Transverse colon (tissue), 4 donors: ENCODE results near the gene MRPL52. TPM values are rescaled to one million over a fixed set of nuclear protein-coding genes. Genes with fewer than 3 reads are reported as not detected.

Source experiments
- DNase-seq: peaks from one replicate; pipeline ENCODE4 v3.0.0-alpha.2; 2019
- H3K27ac ChIP-seq, 4 donors: fragments of 200-600 bp; sonication (generic); 2 replicates each; pipeline ENCODE4 v1.5.1; 2016 to 2018; ENCODE audit warnings: inconsistent platforms in 4 of 4
- H3K27me3 ChIP-seq: fragments of 200-600 bp; sonication (generic); 2 replicates; pipeline ENCODE4 v1.5.1; 2017; ENCODE audit warnings: inconsistent platforms
- H3K36me3 ChIP-seq, 4 donors: fragments of 200-600 bp; sonication (generic); 2 replicates each; pipeline ENCODE4 v1.5.1; 2017 to 2019; ENCODE audit warnings: inconsistent platforms in 4 of 4
- H3K4me1 ChIP-seq, 4 donors: fragments of 200-600 bp; sonication (generic); 2 replicates each; pipeline ENCODE4 v1.5.1; 2017 to 2020; ENCODE audit warnings: inconsistent platforms in 4 of 4
- H3K4me3 ChIP-seq, 4 donors: fragments of 200-600 bp; sonication (generic); 1 replicate in 1 of 4; 2 replicates in 3 of 4; pipeline versions ENCODE4 v1.5.1 to v1.6.1; 2017 to 2019; ENCODE audit warnings: inconsistent platforms in 4 of 4
- H3K9me3 ChIP-seq, 2 donors: fragments of 200-600 bp; sonication (generic); 2 replicates each; pipeline ENCODE4 v1.5.1; 2017 to 2019; ENCODE audit warnings: inconsistent platforms in 2 of 2
- EP300 ChIP-seq: sonication (generic); formaldehyde crosslinking; IDR thresholded peaks from one replicate; pipeline ENCODE4 v1.6.1; 2017; ENCODE audit warnings: antibody characterized with exemption, low read depth
- POLR2A ChIP-seq: fragments of 450-650 bp; IDR thresholded peaks from one replicate; pipeline ENCODE4 v1.6.1; 2016; ENCODE audit warnings: antibody characterized with exemption, mild to moderate bottlenecking, moderate library complexity
- POLR2AphosphoS5 ChIP-seq, 3 donors: sonication (generic); formaldehyde crosslinking; IDR thresholded peaks; one replicate each; pipeline ENCODE4 v1.6.1; 2016; ENCODE audit warnings: antibody characterized with exemption in 3 of 3
- WGBS, 2 donors: methylation state at CpG; one replicate each; pipeline ENCODE4 v1.1.5; 2018; ENCODE audit warnings: low coverage in 1 of 2; 5-methylcytosine and 5-hydroxymethylcytosine counted together
- in situ Hi-C, 4 donors: fragments of 200-750 bp; cut with MboI; loops; one replicate each; pipeline versions ENCODE4 v1.15.0 to v1.15.1; 2017; ENCODE audit warnings: low sequenced_read_pairs in 3 of 4, low pct_ligation_motif_present in 1 of 4, low pct_unique_long_range_greater_than_20kb in 1 of 4
- intact Hi-C: fragments of 100-400 bp; cut with DNase I; formaldehyde crosslinking; loops from one replicate; pipeline ENCODE4 v1.15.1; 2023; ENCODE audit warnings: low total_unique reads
- total RNA-seq, 4 donors: library from RNA; depleted of rRNA; stranded (reverse); fragments of >200 nt; gene quantifications; one replicate each; pipeline ENCODE4 v1.1.0, GENCODE V29; 2016
- TF ChIP-seq, protein P1 (sequence below), 5 experiments: fragments of 200-600 bp in 3 of 5; fragments of 450-650 bp in 2 of 5; sonication (generic) in 3 of 5; IDR thresholded peaks; 1 replicate in 2 of 5; 2 replicates in 3 of 5; pipeline ENCODE4 v1.5.1; 2016 to 2017; ENCODE audit warnings: antibody characterized with exemption in 5 of 5, inconsistent platforms in 3 of 5, mild to moderate bottlenecking in 2 of 5, moderate library complexity in 1 of 5

MRPL52 gene
- total RNA-seq, 4 donors from 2014 or later, result 7.5 to 44.3 (median 23.8) TPM; not detected in 1

DNA sequence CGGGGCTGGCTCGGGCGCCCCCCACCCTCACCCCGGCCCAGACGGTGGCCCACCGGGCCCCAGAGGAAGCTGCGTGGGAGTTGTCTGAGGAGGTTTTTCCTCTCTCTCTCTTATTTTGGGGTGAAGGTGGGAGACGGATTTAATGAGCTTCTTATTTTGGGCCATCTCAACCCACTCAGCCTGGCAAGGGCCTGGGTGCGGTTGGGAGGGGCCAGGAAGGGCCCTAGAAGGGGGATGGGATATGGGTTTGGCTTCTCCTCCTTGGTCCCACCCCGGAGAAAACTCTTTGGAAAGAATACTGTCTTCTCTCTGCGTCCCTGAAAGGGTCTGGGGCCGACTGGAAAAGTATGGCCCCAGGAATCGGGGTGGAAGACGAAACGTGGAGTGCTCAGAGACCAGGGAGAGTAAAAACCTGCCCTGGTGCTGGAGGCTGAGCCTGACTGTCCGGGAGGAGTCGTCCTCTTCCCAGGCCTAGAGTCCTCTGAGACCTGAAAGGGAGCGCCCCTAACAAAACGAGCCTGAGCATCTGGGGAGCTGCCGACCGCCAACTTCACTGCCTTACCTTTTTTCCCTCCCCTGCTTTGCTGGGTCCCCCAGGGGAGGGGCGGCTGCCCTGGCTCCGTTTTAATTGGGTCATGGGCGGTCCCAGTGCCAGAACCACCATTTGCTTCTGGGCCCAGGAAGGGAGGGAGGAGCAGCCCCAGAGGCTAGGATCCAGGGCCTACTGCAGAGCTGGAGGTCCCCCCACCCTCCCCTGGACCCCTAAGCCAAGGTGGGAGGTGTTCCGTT, 8.3 kb downstream of the MRPL52 start:
- WGBS, 2 donors, result 7 to 28% methylated on average over 8 to 25 of the region's 25 CpGs
- intact Hi-C loops, result loop anchor here (2.0 kb wide), 1 partner anchor 15 kb away; no protein-coding TSS in a partner anchor
- peak in 2 of 3 donors; percentile 16 to 30 for TF ChIP-seq POLR2AphosphoS5 (IDR thresholded peaks at IDR 0.05)
- TF ChIP-seq POLR2A, result peak; percentile 13
- no peak for TF ChIP-seq EP300
- TF ChIP-seq, protein P1, sequence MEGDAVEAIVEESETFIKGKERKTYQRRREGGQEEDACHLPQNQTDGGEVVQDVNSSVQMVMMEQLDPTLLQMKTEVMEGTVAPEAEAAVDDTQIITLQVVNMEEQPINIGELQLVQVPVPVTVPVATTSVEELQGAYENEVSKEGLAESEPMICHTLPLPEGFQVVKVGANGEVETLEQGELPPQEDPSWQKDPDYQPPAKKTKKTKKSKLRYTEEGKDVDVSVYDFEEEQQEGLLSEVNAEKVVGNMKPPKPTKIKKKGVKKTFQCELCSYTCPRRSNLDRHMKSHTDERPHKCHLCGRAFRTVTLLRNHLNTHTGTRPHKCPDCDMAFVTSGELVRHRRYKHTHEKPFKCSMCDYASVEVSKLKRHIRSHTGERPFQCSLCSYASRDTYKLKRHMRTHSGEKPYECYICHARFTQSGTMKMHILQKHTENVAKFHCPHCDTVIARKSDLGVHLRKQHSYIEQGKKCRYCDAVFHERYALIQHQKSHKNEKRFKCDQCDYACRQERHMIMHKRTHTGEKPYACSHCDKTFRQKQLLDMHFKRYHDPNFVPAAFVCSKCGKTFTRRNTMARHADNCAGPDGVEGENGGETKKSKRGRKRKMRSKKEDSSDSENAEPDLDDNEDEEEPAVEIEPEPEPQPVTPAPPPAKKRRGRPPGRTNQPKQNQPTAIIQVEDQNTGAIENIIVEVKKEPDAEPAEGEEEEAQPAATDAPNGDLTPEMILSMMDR (IDR thresholded peaks at IDR 0.05), result no peak
- in situ Hi-C loops, result loop anchor here in 1 of 4 donors (25.0 kb wide), 1 partner anchor 251 kb away; the partner anchor contains the start of genes ABHD4 and DAD1
- Histone ChIP-seq H3K27ac (peak overlapping the region; percentile 94 to 98 (median 96)), H3K36me3 (peaks cover 0 to 17% (median 5%) of the 10 kb centered on the region in 4 donors), H3K4me1 (peaks cover 10 to 42% (median 24%) of the 10 kb centered on the region in 4 donors), H3K4me3 (peak overlapping the region; percentile 80 to 98 (median 90)), H3K27me3 (no peaks in the 10 kb centered on the region), H3K9me3 (no peaks in the 10 kb centered on the region)
- peak; percentile 55 for DNase-seq

DNA sequence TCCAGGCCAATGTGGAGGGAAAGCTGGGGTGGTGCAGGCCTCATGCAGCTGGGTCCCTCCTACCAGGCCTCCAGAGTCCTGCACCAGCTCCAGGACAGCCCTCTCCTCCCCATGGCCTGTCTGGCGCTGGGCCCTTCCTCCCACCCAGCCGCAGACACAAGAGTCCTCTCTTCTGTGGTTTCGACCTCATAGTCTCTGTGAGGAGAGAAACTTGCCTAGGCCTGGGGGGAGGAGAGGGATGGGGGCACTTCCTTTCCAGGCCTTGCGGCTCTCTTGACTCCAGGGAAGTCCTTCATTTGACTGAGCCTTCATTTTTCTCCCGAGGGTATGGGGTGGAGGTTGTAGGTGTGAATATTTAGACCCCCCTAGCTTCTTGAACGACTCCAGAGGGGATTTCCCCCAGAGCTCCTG, 8.9 kb downstream of the MRPL52 start:
- Histone ChIP-seq H3K36me3 (peaks cover 0 to 23% (median 8%) of the 10 kb centered on the region in 4 donors), H3K4me1 (peaks cover 10 to 42% (median 24%) of the 10 kb centered on the region in 4 donors), H3K4me3 (peak overlapping the region in 3 of 4 donors; percentile 83 to 98 (median 97)), H3K27me3 (no peaks in the 10 kb centered on the region), H3K27ac (peak overlapping the region; percentile 94 to 98 (median 96)), H3K9me3 (no peaks in the 10 kb centered on the region)
- intact Hi-C loops (no loop called here), in situ Hi-C loops (loop anchor here in 1 of 4 donors (25.0 kb wide), 1 partner anchor 251 kb away; the partner anchor contains the start of genes ABHD4 and DAD1)
- peak; percentile 25 for DNase-seq
- no peak for TF ChIP-seq POLR2A
- TF ChIP-seq POLR2AphosphoS5 (IDR thresholded peaks at IDR 0.05), result no peak
- no peak for TF ChIP-seq EP300
- TF ChIP-seq, protein P1 (IDR thresholded peaks at IDR 0.05), result no peak
- whole genome bisulfite sequencing, 2 donors, result 50% methylated on average over 6 of the region's 6 CpGs; no CpG with 5 or more reads in 1 of the 2 donors

DNA sequence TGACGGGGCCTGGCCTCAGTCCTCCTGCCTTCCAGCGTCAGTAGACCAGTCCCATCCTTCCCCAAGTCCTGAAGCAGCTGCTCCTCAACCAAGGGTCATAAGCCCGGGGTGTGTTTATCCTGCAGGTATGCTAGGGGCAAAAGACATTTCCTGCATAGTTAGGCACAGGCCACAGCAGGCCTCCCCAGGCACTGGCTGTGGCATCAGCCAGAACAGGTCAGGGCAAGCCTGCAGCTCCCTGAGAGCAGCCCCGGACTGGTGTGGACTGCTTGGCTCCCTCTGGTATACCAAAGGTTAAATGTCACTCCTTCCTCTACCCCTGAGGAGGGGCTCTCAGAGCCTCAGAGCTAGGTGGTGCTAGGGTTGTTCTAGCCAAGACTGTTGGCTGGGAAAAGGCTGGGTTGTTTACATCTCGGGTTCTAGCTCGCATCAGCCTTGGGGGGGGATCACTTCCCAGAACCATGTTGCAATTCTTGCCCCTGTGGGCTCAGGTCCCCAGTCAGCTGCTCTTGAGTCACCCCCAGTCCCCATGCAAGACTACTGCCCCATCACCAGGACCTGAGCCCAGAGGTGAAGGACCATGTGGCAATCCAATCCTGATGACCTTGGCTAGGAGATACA, 9.6 kb downstream of the MRPL52 start:
- H3K27ac ChIP-seq, result peak overlapping the region; percentile 94 to 98 (median 96)
- intact Hi-C loops, result no loop called here

More for the DNA sequence above, 9.6 kb downstream of the MRPL52 start:
- H3K4me3 ChIP-seq, result peak overlapping the region in 2 of 4 donors; percentile 97 to 98
- DNase-seq, result peak; percentile 29
- H3K9me3 ChIP-seq, result no peaks in the 10 kb centered on the region
- no peak for TF ChIP-seq EP300
- TF ChIP-seq POLR2A, result no peak
- TF ChIP-seq POLR2AphosphoS5 (IDR thresholded peaks at IDR 0.05), result peak in 1 of 3 donors; percentile 47
- TF ChIP-seq, protein P1 (IDR thresholded peaks at IDR 0.05), result no peak
- H3K36me3 ChIP-seq, result peaks cover 0 to 26% (median 8%) of the 10 kb centered on the region in 4 donors
- H3K4me1 ChIP-seq, result peaks cover 10 to 42% (median 24%) of the 10 kb centered on the region in 4 donors
- in situ Hi-C loops, result loop anchor here in 1 of 4 donors (25.0 kb wide), 1 partner anchor 252 kb away; the partner anchor contains the start of genes ABHD4 and DAD1
- 46 to 50% methylated on average over 1 to 4 of the region's 6 CpGs for WGBS, 2 donors
- H3K27me3 ChIP-seq, result no peaks in the 10 kb centered on the region
